Kidney (tissue), 14 donors: ENCODE results near the gene ABCB8. TPM values are rescaled to one million over a fixed set of nuclear protein-coding genes. Genes with fewer than 3 reads are reported as not detected.

ENCODE experiments used
- DNase-seq, 5 donors: peaks; one replicate each; pipeline ENCODE4 v3.0.0-alpha.2; 2013 to 2020
- FAIRE-seq: peaks from 2 replicates; lab custom pipeline; 2012; peaks lifted over from hg19 to GRCh38; lab: Jason Lieb, UNC
- H3K27ac ChIP-seq, 2 donors: one replicate each; pipeline ENCODE4 v1.7.0; 2013; ENCODE audit warnings: low read depth in 2 of 2, low read length in 2 of 2, inconsistent platforms in 1 of 2
- H3K27me3 ChIP-seq: one replicate; pipeline ENCODE4 v1.7.1; 2013; ENCODE audit warnings: low read length, inconsistent platforms; ENCODE audit not compliant: control insufficient read depth, insufficient read depth
- H3K36me3 ChIP-seq, 3 donors: one replicate each; pipeline versions ENCODE4 v1.7.0 to v1.7.1; 2013; ENCODE audit warnings: low read length in 3 of 3, control low read depth in 1 of 3, inconsistent platforms in 1 of 3; ENCODE audit not compliant: insufficient read depth in 3 of 3, control insufficient read depth in 2 of 3
- H3K4me1 ChIP-seq, 3 donors: one replicate each; pipeline versions ENCODE4 v1.7.0 to v1.7.1; 2013; ENCODE audit warnings: low read length in 3 of 3, inconsistent platforms in 1 of 3, low read depth in 1 of 3; ENCODE audit not compliant: control insufficient read depth in 2 of 3, insufficient read depth in 2 of 3
- H3K4me3 ChIP-seq, 3 donors: one replicate each; pipeline versions ENCODE4 v1.7.0 to v1.8.1; 2013; ENCODE audit warnings: low read length in 3 of 3, control low read depth in 1 of 3, inconsistent platforms in 1 of 3
- H3K9ac ChIP-seq, 3 donors: one replicate each; pipeline versions ENCODE4 v1.7.0 to v1.7.1; 2013; ENCODE audit warnings: low read length in 3 of 3, control low read depth in 1 of 3, inconsistent platforms in 1 of 3
- H3K9me3 ChIP-seq, 3 donors: one replicate each; pipeline versions ENCODE4 v1.7.0 to v1.7.1; 2013; ENCODE audit warnings: low read length in 3 of 3, control low read depth in 1 of 3, inconsistent platforms in 1 of 3; ENCODE audit not compliant: control insufficient read depth in 2 of 3, insufficient read depth in 1 of 3
- CTCF ChIP-seq: IDR thresholded peaks from 3 replicates; pipeline ENCODE4 v1.5.1; 2012; ENCODE audit warnings: mild to moderate bottlenecking, moderate library complexity, borderline replicate concordance; ENCODE audit not compliant: insufficient read depth; ENCODE audit errors: extremely low read depth
- intact Hi-C: fragments of 100-400 bp; cut with DNase I; formaldehyde crosslinking; loops from one replicate; pipeline ENCODE4 v1.11.1; 2022
- polyA plus RNA-seq: library from polyadenylated mRNA; stranded (reverse); fragments of 350-450 nt; fragmentation: Illumina TruSeq; extraction: RNeasy Lipid Tissue Mini Kit (QIAGEN cat#74804); gene quantifications from one replicate; pipeline ENCODE4 v1.2.3, GENCODE V29; 2014; ENCODE audit warnings: low read depth, low replicate concordance; ENCODE audit not compliant: insufficient read depth
- total RNA-seq: library from RNA; stranded (reverse); fragmentation: NEBNext Ultra II Directional; extraction: Animal tissue kit (Norgen Biotek cat#: 25700); gene quantifications from one replicate; pipeline ENCODE4 v1.2.1, GENCODE V29; 2021
- donor health status: control.
- donor health status: control.
- donor health status: control.
- donor health status: control.
- donor health status: control.
- donor health status: DM: yes; HTN: yes; CAD: no.
- donor health status: Normal renal cell carcinoma (clear cell type).

ABCB8 gene
- total and polyA plus RNA-seq, 2 donors from 2014 or later, result 34.3 to 36.0 TPM

- DNase-seq (peak in 1 of 5 donors; percentile 58), FAIRE-seq (no peak)
- no peak for TF ChIP-seq CTCF
- Histone ChIP-seq H3K4me1 (no peaks in the 10 kb centered on the region), H3K9ac (no peak overlapping the region), H3K27me3 (no peaks in the 10 kb centered on the region), H3K27ac (no peak overlapping the region), H3K9me3 (no peaks in the 10 kb centered on the region), H3K4me3 (no peak overlapping the region), H3K36me3 (no peaks in the 10 kb centered on the region)
- intact Hi-C loops, result no loop called here
Measured at GRCh38 chr7:151000897-151001495, 27.3 kb upstream of the ABCB8 start.

GRCh38 chr7:151001546-151001945, 26.7 kb upstream of the ABCB8 start:
- H3K27ac ChIP-seq, result no peak overlapping the region
- no peaks in the 10 kb centered on the region for H3K27me3 ChIP-seq
- no peak overlapping the region for H3K9ac ChIP-seq
- TF ChIP-seq CTCF, result no peak
- no peak for FAIRE-seq
- H3K9me3 ChIP-seq, result no peaks in the 10 kb centered on the region
- H3K36me3 ChIP-seq, result no peaks in the 10 kb centered on the region
- no peaks in the 10 kb centered on the region for H3K4me1 ChIP-seq
- intact Hi-C loops, result no loop called here
- peak in 1 of 5 donors; percentile 57 for DNase-seq
- H3K4me3 ChIP-seq, result no peak overlapping the region

- Histone ChIP-seq H3K27ac (no peak overlapping the region), H3K4me1 (peaks cover 0 to 5% (median 0%) of the 10 kb centered on the region in 3 donors), H3K9me3 (no peaks in the 10 kb centered on the region), H3K4me3 (no peak overlapping the region), H3K27me3 (no peaks in the 10 kb centered on the region), H3K9ac (no peak overlapping the region), H3K36me3 (no peaks in the 10 kb centered on the region)
- no peak for TF ChIP-seq CTCF
- DNase-seq, result no peak
- no peak for FAIRE-seq
- intact Hi-C loops, result no loop called here
Measured at GRCh38 chr7:151003572-151003971, 24.7 kb upstream of the ABCB8 start.

GRCh38 chr7:151005566-151005965, 22.7 kb upstream of the ABCB8 start:
- no peaks in the 10 kb centered on the region for H3K27me3 ChIP-seq
- DNase-seq (no peak), FAIRE-seq (no peak)
- no peaks in the 10 kb centered on the region for H3K9me3 ChIP-seq
- TF ChIP-seq CTCF, result no peak
- H3K36me3 ChIP-seq, result no peaks in the 10 kb centered on the region
- H3K4me3 ChIP-seq, result no peak overlapping the region
- peaks cover 0 to 7% (median 0%) of the 10 kb centered on the region in 3 donors for H3K4me1 ChIP-seq
- no peak overlapping the region for H3K9ac ChIP-seq
- H3K27ac ChIP-seq, result no peak overlapping the region
- intact Hi-C loops, result no loop called here
